22Rv1 (cell line): ENCODE data around the gene HERPUD2.

Experiments
- CTCF ChIP-seq: fragments of 450-650 bp; IDR thresholded peaks from 2 replicates; pipeline ENCODE4 v1.5.1; 2017; ENCODE audit warnings: mild to moderate bottlenecking
- ZFX ChIP-seq: fragments of 450-650 bp; IDR thresholded peaks from 2 replicates; pipeline ENCODE4 v1.6.1; 2017; ENCODE audit warnings: antibody characterized with exemption, borderline replicate concordance

- no peak for TF ChIP-seq ZFX
- no peak for TF ChIP-seq CTCF
Measured at GRCh38 chr7:35714862-35715261, 19.9 kb upstream of the HERPUD2 start.
